Activated CD8-positive, alpha-beta memory T cell treated with anti-CD3 and anti-CD28 coated beads for 4 hours (primary cell): ENCODE results near the gene MAGOH.

Experiments used
- DNase-seq, 2 donors: peaks; one replicate each; pipeline ENCODE4 v3.0.0-alpha.2; 2020; ENCODE audit warnings: low read depth in 2 of 2

The MAGOH gene

DNA sequence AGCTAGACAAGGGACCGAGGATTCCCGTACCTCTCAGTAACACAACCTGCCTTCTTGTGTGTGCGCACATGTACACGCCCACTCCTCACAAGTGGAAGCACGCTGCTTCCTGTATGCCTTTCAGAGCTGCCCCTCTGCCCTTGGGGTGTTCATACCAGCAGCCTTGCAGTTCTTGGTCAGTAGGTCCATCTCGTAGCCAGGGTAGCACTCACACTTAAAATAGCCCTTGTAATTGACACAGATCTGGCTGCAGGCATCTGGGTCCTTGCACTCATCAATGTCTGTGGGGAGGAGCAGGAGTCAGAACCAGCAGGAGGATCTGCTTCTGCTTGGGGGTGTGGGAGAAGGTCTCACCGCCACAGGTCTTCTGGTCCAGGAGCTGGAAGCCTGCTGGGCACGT, 32.6 kb upstream of the MAGOH start:
- no peak for DNase-seq

DNA sequence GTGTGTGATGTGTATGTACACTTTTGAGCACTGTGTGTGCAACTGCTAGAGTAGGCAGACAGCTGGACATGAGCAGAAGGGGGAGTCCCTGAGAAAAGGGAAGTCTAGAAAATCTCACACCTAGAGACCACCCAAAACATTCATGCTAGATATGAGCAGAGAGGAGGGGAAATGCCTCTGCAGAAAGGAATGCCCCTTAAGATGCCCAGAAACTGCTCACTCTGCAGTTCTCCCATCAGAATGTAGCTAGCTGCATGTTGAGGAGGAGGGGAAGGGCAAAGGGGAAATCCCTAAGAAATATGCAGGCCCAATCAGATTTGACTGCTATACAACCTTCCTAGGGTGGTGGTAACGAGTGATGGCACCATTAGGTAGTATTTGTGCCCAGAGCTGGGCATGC, 31.8 kb upstream of the MAGOH start:
- no peak for DNase-seq

DNA sequence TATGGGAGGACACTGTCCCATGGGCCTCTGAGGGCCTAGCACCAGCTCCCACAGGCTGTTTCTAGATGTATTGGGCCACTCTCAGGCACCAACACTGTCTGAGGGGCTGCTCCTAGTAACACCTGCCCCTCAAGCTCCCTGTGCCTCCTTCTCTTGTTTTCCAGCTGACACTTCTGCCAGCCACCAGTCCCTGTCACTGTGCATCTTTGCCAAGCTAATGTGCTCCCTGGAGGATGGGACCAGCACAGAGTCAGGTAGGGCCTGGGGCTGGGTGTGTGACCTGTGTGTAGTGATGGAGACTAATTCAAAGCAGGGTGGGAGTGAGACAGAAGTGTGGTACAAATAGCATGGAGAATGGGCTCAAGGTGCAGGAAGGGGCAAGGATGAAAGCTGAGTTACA, 29.4 kb upstream of the MAGOH start:
- DNase-seq = no peak

DNA sequence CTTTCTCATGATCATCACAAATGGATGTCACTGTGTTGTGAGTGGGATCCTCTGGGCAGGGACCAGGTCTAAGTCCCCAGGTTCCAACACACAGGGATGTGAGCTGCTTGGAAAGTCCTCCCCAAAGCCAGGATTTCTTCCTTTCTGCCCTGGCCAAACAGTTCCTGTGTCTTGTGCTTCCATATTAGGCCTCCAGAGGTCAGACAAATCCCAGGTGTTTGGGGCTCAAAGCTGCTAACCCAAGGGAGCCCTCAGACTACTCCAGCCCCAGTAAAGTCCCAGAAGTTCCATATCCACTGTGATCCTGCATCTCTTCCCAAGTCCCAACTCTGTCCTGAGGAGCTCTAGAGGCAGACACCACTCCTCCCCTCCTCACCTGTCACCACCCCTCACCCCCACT, 27.7 kb upstream of the MAGOH start:
- DNase-seq = no peak

DNA sequence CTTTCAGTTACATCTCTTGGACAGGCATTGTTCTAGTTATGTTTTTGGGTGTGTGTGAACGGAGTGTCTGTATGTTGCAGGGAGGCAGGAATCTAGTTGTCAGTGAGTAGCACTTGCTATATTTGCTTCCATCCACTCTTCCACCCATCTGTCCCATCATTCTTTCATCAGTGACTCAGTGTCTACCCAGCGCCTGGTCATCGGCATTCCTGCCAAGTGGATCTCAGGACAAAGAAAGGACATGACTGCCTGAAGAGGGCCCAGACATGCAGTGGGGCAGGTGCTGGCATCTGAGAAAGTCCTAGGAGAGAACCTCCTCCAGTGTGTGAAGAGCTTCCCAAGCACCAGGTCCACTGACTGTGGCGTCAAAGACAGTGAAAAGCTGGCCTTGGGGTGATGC, 27.3 kb upstream of the MAGOH start:
- no peak for DNase-seq

DNA sequence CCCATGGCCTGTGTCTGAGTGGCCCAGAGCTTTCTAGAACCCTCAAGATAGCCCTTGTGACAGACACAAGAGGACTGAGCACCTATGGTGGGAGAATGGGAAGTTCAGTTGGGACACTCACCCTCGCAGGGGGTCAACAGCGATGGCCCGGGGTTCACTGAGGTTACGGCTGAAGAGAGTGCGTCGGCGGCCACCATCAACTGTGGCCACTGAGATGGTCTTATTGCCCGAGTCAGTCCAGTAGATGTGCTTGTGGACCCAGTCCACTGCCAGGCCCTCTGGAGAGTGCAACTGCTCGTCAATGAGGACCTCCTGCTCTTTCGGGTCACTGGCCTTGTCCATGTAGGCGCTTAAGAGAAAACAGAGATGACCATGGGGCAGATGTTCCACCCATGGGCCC, 25.7 kb upstream of the MAGOH start:
- no peak for DNase-seq

DNA sequence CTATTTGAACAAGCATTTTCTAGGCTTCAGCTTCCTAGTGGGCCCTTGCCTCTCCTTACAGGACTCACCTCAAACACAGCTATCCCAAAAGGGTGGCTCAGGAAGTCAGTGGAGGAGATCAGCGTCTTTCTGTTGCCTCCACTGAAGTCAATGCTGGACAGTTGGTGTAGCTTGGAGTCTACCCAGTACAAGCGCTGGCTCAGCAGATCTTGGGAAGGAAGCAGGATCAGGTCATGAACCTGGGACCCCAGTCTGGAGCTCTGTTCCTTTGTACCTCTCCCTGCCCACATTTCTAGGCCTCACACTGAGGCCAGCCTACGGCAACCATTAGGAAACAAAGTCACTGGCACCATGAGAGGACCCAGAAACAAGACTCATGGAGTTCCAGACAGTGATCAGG, 23.7 kb upstream of the MAGOH start:
- no peak for DNase-seq

DNA sequence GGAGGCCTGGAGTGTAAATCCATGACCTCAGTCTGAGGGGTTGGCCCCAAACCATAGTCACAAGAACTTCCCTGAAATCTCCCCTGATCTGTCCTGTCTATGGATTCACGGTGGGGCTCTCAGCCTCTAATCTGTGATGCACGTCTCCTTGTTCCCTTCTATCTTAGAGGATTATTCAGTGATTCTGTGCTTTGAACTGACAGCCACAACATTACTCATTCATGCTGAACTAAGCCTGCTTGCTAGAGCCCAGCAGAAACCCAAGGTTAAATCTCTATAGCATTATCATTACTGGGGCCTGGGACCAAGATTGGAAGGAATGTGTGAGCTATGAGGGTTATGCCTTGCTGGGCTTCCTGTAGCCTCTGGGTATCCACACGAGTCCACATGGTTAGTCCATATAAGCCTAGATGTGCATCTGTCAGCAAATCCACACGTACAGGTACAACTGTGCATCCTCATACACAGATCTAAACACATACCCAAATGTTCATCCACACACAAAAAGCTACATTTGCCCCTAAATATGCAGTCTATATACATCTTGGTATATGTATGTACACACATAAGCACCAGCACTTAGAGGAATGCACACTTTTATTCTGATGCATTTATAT, 22.4 kb upstream of the MAGOH start:
- DNase-seq = no peak

DNA sequence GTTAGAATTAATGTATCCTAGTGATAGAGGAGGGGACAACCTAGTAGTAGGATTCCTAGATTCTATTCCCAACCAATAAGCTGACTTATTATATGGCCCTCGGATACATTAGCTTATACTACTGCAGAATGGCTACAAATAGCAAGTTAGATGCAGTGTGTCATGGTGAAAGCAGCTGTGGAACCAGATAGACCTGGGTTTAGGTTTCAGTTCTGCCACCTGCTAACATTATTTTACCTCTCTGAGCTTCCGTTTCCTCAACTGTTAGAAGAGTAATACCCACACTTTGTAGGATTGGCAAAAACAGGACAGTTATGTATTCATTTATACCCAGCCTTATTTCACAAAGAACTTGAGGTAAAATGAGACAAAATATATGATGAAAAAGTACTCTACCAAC, 21.6 kb upstream of the MAGOH start:
- no peak for DNase-seq

DNA sequence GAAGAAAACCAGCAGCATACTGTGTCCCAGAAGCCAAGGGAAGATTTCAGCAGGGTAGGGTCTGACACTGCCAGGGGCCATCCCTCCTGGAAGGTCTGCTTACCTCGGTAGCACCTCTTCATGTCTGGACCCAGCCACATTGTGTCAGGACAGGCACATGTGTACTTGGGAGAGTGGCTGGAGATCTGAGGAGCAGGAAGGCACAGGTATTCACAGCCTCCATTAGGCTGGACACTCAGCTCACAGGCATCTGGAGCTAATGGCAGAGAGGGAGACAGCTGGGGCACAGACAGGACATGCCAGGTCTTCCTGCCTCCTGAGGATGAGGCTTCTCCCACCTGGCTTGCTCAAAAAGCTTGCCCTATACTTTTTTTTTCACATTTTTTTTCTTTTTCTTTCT, 19.9 kb upstream of the MAGOH start:
- no peak for DNase-seq

DNA sequence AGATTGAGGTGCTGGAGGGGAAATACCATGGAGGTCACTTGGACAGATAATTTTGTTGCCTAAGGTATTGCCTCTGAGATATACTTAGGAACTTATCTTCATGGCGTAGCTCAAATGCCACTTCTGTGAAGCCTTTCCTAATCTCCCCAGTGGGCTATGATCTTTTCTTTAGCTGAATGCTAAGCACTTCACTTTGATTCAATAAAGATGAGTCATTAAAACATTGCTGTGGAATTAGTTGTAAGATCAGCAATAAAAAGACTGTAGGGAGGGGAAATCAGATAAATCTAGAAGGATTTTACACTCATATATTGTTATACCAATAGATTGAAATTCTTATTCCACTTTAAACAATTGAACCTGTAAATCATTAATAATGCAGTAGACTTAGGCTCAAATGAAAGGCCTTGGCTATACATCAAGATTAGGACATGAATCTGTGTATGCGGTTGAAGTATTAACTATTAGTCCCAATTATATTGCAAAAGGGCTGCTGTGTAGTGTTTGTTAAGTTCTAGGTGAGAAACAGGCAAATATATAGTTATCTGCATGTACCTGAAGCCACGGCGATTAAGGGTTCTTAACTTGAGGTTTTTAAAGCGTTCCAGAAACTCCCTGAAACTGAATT, 19.2 kb upstream of the MAGOH start:
- DNase-seq = no peak

DNA sequence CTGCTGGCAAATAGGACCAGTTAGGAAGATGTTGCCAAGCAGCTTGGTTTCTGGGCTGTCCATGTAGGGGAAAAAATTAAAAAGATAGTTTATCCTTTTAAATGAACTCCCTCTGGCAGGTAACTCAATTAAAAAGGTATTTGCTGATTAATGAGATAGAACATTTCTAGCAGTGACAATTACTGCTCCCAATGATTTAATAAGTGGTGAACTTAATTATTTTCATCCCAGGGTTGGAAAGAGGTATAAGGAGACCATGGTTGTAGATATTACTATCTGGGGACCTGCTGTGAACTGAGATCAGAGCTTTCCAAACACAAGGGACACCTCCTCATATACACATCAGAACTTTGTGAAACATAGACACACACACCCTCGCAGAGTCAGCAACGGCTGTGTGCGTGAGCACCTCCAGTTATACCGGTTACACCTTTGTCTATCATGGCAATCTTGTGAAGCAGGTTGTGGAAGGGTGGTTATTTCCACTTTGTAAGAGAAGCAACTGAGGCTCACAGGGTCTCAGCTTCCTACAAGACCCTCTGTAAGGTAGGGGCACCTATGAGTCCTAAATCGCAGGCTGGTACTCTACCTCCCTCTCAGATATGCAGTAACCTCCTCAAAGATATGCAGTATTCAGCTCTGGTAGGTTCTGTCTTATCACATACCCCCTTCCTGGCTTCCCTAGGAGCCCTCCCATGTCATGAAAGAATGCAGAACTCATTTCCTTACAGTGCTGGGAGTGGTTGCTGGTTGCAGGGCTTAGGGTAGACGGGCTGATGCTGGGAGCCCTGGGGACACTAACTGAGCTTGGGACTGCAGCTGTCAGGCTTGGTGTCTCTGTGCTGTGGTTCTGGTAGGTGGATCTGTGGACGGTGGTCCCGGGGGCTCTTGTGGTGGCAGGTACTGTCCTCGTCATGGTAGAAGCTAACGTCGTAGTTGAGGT, 18.5 kb upstream of the MAGOH start:
- DNase-seq = no peak

DNA sequence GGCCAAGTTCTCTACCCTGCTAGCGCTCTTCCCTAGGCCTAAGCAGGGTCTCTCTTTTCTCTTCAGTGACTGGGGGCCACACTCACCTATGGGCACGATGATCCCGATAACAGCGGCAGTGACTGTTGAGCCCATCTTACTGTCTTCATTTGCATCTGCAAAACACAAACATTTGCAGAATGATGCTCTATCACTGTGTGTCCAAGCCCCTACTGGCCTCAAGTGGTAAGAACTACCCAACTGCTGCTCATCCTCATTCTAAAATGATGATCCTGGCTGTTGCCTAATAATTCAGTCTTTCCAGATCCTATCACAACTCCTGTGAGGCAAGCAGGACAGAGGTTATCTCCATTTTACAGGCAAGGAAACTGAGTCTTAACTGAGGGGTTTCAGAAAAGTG, 16.7 kb upstream of the MAGOH start:
- no peak for DNase-seq

DNA sequence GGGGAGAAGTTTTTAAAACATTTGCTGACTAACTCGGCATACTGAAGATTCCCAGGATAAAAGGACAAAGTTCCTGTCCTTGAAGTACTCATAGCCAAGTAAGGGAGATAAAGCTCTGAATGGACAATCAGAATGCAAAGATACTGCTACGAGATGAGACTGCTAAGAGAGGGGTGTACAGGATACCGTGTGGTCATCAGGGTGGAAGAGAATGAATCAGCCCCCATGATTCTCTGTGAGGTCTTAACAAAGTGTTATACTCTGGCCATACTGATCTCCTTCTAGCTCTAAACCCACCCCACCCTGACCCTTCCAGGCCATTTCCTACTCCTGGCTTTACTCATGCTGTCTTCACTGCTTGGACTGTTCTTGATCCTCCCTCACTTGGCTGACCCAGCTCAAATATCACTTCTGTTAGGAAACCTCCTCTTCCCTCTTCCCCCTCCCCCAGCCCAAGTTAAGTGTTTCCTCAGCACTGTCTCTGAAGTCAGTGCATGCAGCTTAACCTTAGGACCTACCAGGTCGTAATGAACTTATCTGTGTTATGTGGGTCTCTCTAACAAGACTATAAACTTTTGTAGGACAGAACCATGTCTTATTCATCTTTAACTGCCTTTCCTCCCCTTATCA, 15.8 kb upstream of the MAGOH start:
- DNase-seq = no peak

DNA sequence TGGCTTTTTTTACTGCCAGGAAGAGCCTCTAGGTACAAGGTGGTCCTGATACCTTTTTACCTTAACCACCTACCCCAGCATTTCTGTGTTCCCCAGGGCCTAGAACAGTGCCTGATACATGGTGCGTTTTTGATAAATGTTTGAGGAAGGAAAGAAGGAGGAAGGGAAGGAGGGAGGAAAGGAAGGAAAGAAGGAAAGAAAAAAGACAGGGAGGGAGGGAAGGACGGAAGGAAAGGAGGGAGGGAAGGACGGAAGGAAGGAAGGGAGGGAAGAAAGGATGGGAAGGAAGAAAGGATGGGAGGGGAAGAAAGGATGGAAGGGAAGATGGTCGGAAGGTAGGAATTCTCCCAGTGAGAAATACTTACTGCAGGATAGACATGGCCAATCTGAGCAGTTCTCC, 12.0 kb upstream of the MAGOH start:
- no peak for DNase-seq

DNA sequence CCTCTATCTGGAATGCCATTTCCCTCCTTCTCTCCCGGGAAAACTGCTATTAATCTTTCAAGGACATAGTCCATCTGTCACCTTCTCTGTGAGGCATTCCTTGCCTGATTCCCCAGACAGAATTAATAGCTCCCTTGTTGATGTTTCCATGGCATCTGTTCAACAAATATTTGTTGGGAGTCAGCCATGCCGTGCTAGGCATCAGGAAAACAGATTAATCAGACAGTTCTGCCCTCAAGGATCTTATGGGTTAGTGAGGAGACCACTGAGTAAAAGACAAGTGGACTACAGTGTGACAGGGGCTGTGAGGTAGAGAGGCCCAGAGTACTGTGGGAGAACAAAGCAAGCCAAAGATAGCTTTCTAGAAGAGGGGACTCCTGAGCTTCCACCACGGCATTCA, 11.4 kb upstream of the MAGOH start:
- DNase-seq = no peak

DNA sequence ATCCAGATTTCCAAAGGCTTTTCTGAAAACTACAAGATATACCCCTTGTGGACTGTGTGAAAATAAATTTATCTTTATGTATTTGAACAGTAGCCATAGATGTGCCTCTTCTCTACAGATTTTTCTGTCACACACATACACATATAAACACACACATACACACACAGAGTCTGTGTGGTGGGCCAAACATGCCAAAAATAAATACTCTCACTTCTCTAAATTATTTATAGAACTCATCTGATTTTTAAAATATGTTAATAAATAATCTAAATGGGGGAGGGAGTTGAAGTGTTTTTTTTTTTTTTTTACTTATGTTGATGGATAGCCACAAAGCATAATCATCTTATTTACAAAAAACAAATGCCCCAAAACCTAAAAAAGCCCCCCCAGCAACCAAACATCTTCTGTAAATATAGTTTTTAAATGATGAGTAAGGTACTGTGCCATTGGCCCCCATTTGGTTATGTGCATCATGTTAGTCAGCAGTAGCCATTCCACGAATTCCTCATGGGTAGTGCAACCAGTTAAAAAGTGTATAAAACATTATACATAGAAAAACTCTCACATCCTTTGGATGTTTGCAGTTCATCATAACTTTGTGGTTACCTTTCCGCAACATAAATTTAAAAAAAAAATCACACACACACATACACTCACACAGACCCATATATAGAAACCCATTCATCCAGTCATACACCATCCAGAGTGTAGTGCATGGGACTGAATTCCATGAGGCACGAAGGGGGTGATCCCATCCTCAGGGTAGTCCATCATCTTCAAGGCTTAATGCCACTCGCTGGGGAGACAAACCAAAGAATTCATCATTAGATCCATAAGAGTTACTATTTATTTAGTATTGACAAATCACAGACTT, 8.2 kb upstream of the MAGOH start:
- DNase-seq = no peak

DNA sequence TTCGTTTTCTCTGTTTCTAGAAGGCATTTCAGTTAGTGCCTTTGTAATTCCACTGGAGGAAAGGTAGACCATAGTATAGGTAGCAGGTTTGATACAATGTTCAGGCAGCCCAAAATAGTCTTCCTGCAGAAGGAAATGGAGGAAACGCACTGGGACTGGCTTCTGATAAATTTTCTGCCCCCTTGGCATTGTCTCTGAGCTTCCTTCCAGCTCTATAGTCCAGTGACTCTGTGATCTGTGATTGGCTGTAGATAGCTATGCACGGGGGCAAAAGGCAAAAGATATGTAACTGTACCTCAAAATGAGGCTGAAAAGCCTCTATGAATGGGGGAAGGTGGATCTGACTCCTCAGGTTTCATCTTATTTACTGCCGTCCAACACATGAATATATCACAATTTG, 5.8 kb upstream of the MAGOH start:
- no peak for DNase-seq

DNA sequence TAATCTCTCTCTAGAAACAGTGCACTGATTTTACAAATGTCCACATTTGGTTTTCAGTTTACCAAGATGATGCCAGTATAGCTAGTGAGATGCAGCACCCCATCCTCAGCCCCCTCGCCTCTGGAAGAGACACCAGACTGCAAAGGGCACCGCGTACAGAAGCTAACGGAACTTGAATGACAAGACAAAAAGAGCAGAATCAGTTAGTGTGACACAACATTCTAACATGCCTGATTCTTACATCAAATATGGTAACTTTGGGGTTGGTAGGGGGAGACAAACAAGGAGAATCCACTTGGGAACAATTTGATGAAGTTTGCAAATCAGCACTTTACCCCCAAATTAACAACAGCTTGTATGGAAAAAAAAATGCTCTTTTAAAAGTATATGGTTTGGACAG, 4.1 kb upstream of the MAGOH start:
- no peak for DNase-seq

DNA sequence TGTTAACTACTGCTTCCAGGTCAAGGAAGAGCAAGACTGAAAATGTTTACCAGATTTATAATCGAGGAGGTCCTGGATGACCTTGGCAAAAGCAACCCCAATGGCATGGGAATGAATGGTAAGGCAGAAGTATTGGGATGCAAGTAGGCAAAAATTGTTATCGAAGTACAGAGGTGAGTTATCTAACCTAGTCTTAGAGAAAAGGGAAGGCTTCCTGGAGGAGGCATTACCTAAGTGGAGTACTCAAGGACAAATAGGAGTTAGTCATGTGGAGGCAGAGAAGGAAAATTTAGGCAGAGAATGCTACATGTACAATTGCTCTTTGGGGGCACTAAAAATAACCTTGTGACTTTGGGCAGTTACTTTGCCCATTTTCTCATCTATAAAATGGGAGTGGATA, 3.5 kb upstream of the MAGOH start:
- DNase-seq = no peak

DNA sequence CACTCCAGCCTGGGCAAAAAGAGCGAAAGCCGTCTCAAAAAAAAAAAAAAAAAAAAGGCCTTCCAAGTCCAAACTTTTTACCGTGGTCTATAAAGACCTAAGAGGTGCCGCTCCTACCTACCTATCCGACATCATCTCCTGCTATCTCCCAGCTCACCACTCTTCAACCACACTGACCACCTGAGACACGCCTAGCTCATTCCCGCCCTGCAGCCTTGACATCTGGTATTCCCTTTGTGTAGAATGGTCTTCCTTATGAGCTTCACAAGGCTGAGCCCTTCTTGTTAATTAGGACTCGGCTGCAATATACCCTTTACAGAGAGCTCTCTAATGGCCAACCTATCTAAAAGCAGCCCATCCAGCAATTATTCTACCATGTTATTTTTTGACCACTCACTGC, 680 bp downstream of the MAGOH start:
- DNase-seq = no peak

DNA sequence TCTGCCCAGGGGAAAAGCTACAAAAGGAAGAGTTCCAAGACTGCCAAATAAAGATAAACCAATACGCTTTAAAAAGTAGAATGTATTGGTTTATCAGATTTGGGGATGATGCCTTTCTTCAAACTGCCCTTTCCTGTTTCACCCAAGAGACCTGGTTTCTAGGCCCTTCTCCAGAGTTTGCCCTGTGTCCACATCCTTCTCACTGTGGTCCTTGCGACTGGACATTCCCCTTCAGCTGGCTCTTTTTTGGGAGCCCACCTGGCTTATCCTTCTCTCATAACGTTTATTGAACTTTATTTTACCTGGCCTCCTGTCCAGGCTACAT, 17.4 kb downstream of the MAGOH start:
- no peak for DNase-seq
